Measurements from ENCODE around the gene COL4A3. TPM values are rescaled to one million over a fixed set of nuclear protein-coding genes. Genes with fewer than 3 reads are reported as not detected.
"Not testable (repeated sequence)": the region's sequence is repeated elsewhere in the genome, so short reads cannot be mapped to it uniquely, and the experiment has no call there.

COL4A3 gene
- total RNA-seq, 4 donors from 2014 or later, result 0.41 to 20.9 (median 5.1) TPM; not detected in 1

GRCh38 chr2:227214622-227215041 lies 50.2 kb downstream of the COL4A3 start:
- intact Hi-C loops (cut with DNase I; ENCODE audit: low total_unique reads), result no loop called here
- DNase-seq, result no peak
- TF ChIP-seq POLR2A (IDR thresholded peaks at IDR 0.05) (no peak), EP300 (IDR thresholded peaks at IDR 0.05; ENCODE audit: low read depth) (no peak), CTCF (IDR thresholded peaks at IDR 0.05) (no peak), POLR2AphosphoS5 (IDR thresholded peaks at IDR 0.05) (no peak)
- no peaks in the 10 kb centered on the region for H3K36me3 ChIP-seq
- no peaks in the 10 kb centered on the region for H3K27me3 ChIP-seq
- no peaks in the 10 kb centered on the region for H3K9me3 ChIP-seq
- in situ Hi-C loops (cut with MboI; ENCODE audit: low pct_ligation_motif_present in 1 of 4, low pct_unique_long_range_greater_than_20kb in 1 of 4, low sequenced_read_pairs in 3 of 4), result no loop called here
- 67 to 74% methylated on average over 1 to 3 of the region's 3 CpGs for WGBS, 2 donors (ENCODE audit: low coverage in 1 of 2)
- no peaks in the 10 kb centered on the region for H3K4me1 ChIP-seq
- H3K27ac ChIP-seq, result no peak overlapping the region
- H3K4me3 ChIP-seq, result no peak overlapping the region

GRCh38 chr2:227219312-227220105 lies 55.1 kb downstream of the COL4A3 start:
- Histone ChIP-seq H3K27ac (no peak overlapping the region), H3K4me1 (no peaks in the 10 kb centered on the region), H3K4me3 (no peak overlapping the region), H3K27me3 (no peaks in the 10 kb centered on the region), H3K9me3 (no peaks in the 10 kb centered on the region), H3K36me3 (no peaks in the 10 kb centered on the region)
- no peak for TF ChIP-seq POLR2AphosphoS5 (IDR thresholded peaks at IDR 0.05)
- TF ChIP-seq POLR2A (IDR thresholded peaks at IDR 0.05), result no peak
- no peak for TF ChIP-seq CTCF (IDR thresholded peaks at IDR 0.05)
- TF ChIP-seq EP300 (IDR thresholded peaks at IDR 0.05; ENCODE audit: low read depth), result no peak
- intact Hi-C loops (cut with DNase I; ENCODE audit: low total_unique reads) (no loop called here), in situ Hi-C loops (cut with MboI; ENCODE audit: low pct_ligation_motif_present in 1 of 4, low pct_unique_long_range_greater_than_20kb in 1 of 4, low sequenced_read_pairs in 3 of 4) (no loop called here)
- no peak for DNase-seq
- WGBS, 2 donors (ENCODE audit: low coverage in 1 of 2), result 47 to 65% methylated on average over 4 of the region's 4 CpGs

GRCh38 chr2:227221120-227221519 lies 56.7 kb downstream of the COL4A3 start:
- H3K27me3 ChIP-seq, result no peaks in the 10 kb centered on the region
- H3K4me1 ChIP-seq, result no peaks in the 10 kb centered on the region
- H3K9me3 ChIP-seq, result no peaks in the 10 kb centered on the region
- H3K27ac ChIP-seq, result no peak overlapping the region
- intact Hi-C loops (cut with DNase I; ENCODE audit: low total_unique reads) (no loop called here), in situ Hi-C loops (cut with MboI; ENCODE audit: low pct_ligation_motif_present in 1 of 4, low pct_unique_long_range_greater_than_20kb in 1 of 4, low sequenced_read_pairs in 3 of 4) (no loop called here)
- H3K36me3 ChIP-seq, result no peaks in the 10 kb centered on the region
- 86 to 89% methylated on average over 1 of the region's 1 CpG for WGBS, 2 donors (ENCODE audit: low coverage in 1 of 2)
- TF ChIP-seq EP300 (IDR thresholded peaks at IDR 0.05; ENCODE audit: low read depth), result no peak
- no peak for TF ChIP-seq POLR2AphosphoS5 (IDR thresholded peaks at IDR 0.05)
- TF ChIP-seq CTCF (IDR thresholded peaks at IDR 0.05), result no peak
- no peak for TF ChIP-seq POLR2A (IDR thresholded peaks at IDR 0.05)
- H3K4me3 ChIP-seq, result no peak overlapping the region
- DNase-seq, result no peak

GRCh38 chr2:227222292-227222691 lies 57.9 kb downstream of the COL4A3 start:
- WGBS, 2 donors (ENCODE audit: low coverage in 1 of 2), result 51 to 56% methylated on average over 4 of the region's 4 CpGs
- no peaks in the 10 kb centered on the region for H3K9me3 ChIP-seq
- no peak overlapping the region for H3K4me3 ChIP-seq
- no peak for DNase-seq
- in situ Hi-C loops (cut with MboI; ENCODE audit: low pct_ligation_motif_present in 1 of 4, low pct_unique_long_range_greater_than_20kb in 1 of 4, low sequenced_read_pairs in 3 of 4) (no loop called here), intact Hi-C loops (cut with DNase I; ENCODE audit: low total_unique reads) (no loop called here)
- H3K27me3 ChIP-seq, result no peaks in the 10 kb centered on the region
- H3K36me3 ChIP-seq, result no peaks in the 10 kb centered on the region
- no peaks in the 10 kb centered on the region for H3K4me1 ChIP-seq
- TF ChIP-seq POLR2AphosphoS5 (IDR thresholded peaks at IDR 0.05) (no peak), POLR2A (IDR thresholded peaks at IDR 0.05) (no peak), EP300 (IDR thresholded peaks at IDR 0.05; ENCODE audit: low read depth) (no peak)
- no peak overlapping the region for H3K27ac ChIP-seq

GRCh38 chr2:227225641-227226040 lies 61.2 kb downstream of the COL4A3 start:
- H3K27ac ChIP-seq; H3K9me3 ChIP-seq; in situ Hi-C loops (cut with MboI; ENCODE audit: low pct_ligation_motif_present in 1 of 4, low pct_unique_long_range_greater_than_20kb in 1 of 4, low sequenced_read_pairs in 3 of 4): not testable (repeated sequence)

More at GRCh38 chr2:227225641-227226040, 61.2 kb downstream of the COL4A3 start:
- WGBS, 2 donors (ENCODE audit: low coverage in 1 of 2), result 87 to 94% methylated on average over 3 to 6 of the region's 6 CpGs
- intact Hi-C loops (cut with DNase I; ENCODE audit: low total_unique reads); H3K36me3 ChIP-seq; H3K4me1 ChIP-seq; H3K27me3 ChIP-seq; H3K4me3 ChIP-seq; DNase-seq: not testable (repeated sequence)
